Measurements from ENCODE around the gene PTGDR2. TPM values are rescaled to one million over a fixed set of nuclear protein-coding genes. Genes with fewer than 3 reads are reported as not detected.
A peak's percentile ranks its signal among the peaks of the same experiment; 100 is the strongest.

The PTGDR2 gene
- total RNA-seq, 3 donors from 2014 or later, result 0.23 to 0.45 (median 0.35) TPM

DNA sequence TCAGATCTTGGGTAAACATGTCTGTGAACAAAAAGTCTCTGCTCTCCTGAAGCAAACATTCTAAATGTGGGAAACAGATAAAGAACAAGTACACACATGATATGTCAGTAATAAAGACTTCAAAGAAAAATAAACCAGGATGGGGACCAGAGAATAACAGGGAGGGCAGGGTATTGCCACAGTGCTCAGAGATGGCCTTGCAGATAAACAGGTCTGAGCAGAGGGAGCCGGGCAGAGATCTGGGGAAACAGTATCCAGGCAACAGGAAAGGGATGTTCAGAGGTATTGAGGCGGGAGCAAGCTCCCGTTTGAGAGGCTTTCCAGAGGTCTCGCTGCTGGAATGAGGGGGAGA is 10.9 kb downstream of the PTGDR2 start:
- Mint-ChIP-seq H3K4me3 (peak overlapping the region; percentile 94), H3K36me3 (ENCODE audit: insufficient read depth) (peaks cover 35% of the 10 kb centered on the region), H3K4me1 (ENCODE audit: low read depth) (peaks cover 40% of the 10 kb centered on the region), H3K27me3 (ENCODE audit: low read depth) (no peaks in the 10 kb centered on the region), H3K9me3 (no peaks in the 10 kb centered on the region)
- ATAC-seq, result no peak
- DNase-seq, result no peak

DNA sequence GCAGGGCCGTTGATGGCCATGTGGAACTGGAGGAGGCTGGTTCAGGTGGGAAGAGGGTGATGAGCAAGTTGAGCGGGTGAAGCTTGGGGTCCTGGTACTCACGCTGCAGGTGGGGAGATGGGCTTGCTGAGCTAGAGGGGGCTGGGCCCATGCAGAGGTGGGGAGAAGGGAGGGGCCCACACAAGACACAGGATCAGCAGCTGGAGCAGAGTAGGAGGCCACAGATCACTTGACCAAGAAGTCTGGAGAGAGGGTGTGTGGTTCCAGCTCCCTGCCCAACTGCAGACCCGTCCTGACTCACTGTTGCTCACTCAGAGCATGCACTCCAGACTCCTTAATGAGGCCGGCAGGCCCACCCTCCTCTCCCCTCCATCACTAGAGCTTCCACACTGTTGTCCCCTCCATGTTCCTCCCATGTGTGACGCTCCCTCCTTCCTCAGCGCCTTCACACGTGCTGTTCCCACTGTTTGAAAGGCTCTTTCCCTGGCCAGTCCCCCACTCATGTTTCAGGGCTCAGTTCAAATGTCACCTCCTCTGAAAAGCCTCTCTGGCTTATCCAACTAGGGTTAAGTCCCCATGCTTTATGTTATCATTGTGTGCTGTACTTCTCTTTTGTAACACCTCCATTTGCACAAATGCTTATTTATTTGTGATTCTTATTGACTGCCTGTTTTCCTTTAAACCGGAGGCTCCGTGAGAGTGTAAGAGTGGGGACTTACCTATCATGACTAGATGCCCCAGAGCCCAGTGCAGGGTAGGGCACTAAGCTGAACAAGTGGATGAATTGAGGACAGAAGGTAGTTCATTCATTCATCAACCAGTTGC is 11.5 kb downstream of the PTGDR2 start:
- H3K27me3 Mint-ChIP-seq (ENCODE audit: low read depth), result no peaks in the 10 kb centered on the region
- no peak for ATAC-seq
- DNase-seq, result no peak
- H3K4me1 Mint-ChIP-seq (ENCODE audit: low read depth), result peaks cover 40% of the 10 kb centered on the region
- H3K36me3 Mint-ChIP-seq (ENCODE audit: insufficient read depth), result peaks cover 35% of the 10 kb centered on the region
- peak overlapping the region; percentile 94 for H3K4me3 Mint-ChIP-seq
- no peaks in the 10 kb centered on the region for H3K9me3 Mint-ChIP-seq

DNA sequence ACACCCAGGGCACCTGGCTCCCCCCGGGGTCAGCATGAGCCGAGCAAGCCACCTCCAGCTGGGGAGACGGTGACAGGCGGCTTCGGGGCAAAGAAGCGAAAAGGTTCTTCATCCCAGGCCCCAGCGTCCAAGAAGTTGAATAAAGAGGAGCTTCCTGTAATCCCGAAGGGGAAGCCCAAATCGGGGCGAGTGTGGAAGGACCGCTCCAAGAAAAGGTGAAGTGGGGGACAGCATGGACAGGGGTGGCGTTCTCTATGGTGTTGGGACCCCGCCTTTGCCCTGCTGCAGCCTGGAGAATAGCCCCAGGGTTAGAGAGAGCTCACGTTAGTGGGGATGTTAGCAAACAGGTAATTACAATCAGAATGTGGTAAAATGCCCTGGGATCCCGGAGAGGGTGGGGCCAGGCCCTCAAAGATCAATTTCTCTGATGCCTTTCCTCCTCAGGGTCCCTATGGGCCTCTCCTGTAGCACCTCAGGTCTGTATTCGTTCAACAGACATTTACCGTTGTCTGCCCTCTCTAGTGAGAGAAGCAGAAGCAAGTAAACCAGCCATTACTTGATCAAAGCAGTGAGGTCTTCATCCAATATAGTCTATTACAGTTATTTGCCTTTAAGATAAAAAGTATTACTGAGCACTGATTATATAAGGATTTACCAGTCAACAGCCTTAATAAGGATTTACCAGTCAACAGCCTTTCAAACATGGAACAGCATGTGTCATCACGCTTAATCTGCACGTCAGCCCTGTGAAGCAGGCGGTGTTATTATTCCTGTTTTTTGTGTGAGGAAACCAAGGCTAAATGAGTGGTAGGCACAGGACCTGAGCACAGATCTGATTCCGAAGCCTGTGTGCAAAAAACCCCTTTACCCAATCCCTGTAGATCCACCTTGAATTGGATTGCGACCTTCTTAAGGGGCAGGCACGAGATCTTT is 12.8 kb downstream of the PTGDR2 start:
- DNase-seq, result no peak

DNA sequence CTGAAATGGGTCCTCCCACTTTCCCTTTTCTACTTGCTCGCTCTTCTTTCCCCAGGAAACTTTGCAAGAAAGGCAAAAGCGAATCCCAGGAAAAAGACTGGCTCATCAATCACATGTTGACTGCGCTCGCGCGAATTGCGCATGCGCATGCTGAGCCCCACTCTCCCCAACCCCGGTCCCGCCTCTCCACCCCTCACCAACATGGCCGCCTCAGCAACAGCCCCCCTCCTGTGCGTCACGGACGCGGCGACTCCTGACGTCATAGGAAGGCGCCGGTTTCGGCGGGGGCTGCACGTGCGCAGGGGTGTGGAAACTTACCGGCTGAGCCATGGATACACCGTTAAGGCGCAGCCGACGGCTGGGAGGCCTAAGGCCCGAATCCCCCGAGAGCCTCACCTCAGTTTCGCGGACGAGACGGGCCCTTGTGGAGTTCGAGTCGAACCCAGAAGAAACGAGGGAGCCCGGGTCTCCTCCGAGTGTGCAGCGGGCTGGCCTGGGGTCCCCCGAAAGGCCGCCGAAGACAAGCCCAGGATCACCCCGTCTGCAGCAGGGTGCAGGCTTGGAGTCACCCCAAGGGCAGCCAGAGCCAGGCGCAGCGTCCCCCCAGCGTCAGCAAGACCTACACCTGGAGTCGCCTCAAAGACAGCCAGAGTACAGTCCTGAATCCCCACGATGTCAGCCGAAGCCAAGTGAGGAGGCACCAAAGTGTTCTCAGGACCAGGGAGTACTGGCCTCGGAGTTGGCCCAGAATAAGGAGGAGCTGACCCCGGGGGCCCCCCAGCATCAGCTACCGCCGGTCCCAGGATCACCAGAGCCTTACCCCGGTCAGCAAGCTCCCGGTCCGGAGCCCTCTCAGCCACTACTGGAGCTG is 13.7 kb downstream of the PTGDR2 start, which contains the start of gene CCDC86:
Gene CCDC86 (plus strand): TSS at position 317 of the 871 bp plus-strand sequence. CDS start 12 bp downstream, at position 329.
- DNase-seq, result peak; percentile 99
- H3K4me3 Mint-ChIP-seq, result peak within 1 kb of the TSS; percentile 94
- ATAC-seq, result peak; percentile 91 to 94
- H3K36me3 Mint-ChIP-seq (ENCODE audit: insufficient read depth), result peaks cover 22% of the 10 kb centered on the region
- H3K9me3 Mint-ChIP-seq, result no peaks in the 10 kb centered on the region
- H3K4me1 Mint-ChIP-seq (ENCODE audit: low read depth), result peaks cover 38% of the 10 kb centered on the region
- H3K27me3 Mint-ChIP-seq (ENCODE audit: low read depth), result no peaks in the 10 kb centered on the region

More for the DNA sequence above, 12.8 kb downstream of the PTGDR2 start:
- H3K4me3 Mint-ChIP-seq, result peak overlapping the region; percentile 94
- H3K36me3 Mint-ChIP-seq (ENCODE audit: insufficient read depth), result peaks cover 28% of the 10 kb centered on the region
- H3K9me3 Mint-ChIP-seq, result no peaks in the 10 kb centered on the region
- H3K27me3 Mint-ChIP-seq (ENCODE audit: low read depth), result no peaks in the 10 kb centered on the region
- no peak for ATAC-seq
- H3K4me1 Mint-ChIP-seq (ENCODE audit: low read depth), result peaks cover 38% of the 10 kb centered on the region

DNA sequence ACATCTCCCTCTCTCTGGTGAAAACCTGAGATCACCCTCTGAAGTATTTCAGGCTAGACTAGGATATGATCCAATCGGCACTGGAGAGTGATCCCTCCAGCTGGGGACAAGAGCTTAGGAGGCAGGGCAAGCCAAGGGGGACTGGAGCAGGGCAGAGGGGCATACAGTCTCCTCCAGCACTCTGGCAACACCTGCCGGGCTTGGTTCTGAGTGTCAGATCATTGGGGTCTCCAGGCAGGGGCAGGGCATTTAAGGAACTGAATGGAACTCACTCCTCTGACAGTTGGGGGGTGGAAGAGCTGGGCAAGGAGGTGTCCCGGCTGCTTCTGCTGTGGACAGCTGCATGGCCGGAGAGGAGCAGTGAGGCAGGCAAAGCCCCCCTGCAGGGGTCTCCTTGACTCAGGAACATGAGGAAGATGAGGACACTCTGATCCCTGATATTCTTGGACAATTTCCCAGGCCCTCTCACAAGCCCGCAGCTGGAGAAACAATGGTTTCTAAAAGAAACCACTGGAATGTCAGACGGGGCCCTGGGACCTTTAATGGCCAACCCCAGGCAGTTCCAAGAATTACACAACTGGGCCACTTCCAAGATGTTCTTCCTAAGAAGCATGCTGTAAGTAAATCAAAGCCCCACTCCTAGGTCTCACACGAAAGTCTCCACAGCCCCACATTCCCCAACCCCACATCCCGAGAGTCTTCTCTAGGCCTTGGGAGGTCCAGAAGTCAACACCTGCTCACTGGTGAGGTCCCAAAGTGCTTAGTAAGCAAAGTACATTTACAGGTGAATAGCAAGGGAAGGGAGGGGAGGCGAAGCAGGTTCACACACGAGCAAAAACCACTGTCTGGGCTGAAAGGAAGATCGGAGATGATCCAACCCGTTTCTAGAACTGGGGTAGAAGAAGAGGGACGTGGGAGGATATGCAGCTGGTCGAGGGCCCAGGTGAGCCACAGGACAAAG is 15.0 kb downstream of the PTGDR2 start:
- Mint-ChIP-seq H3K27me3 (ENCODE audit: low read depth) (no peaks in the 10 kb centered on the region), H3K4me3 (peak overlapping the region; percentile 94), H3K9me3 (no peaks in the 10 kb centered on the region), H3K36me3 (ENCODE audit: insufficient read depth) (peaks cover 21% of the 10 kb centered on the region), H3K4me1 (ENCODE audit: low read depth) (peaks cover 38% of the 10 kb centered on the region)
- ATAC-seq (no peak), DNase-seq (no peak)

DNA sequence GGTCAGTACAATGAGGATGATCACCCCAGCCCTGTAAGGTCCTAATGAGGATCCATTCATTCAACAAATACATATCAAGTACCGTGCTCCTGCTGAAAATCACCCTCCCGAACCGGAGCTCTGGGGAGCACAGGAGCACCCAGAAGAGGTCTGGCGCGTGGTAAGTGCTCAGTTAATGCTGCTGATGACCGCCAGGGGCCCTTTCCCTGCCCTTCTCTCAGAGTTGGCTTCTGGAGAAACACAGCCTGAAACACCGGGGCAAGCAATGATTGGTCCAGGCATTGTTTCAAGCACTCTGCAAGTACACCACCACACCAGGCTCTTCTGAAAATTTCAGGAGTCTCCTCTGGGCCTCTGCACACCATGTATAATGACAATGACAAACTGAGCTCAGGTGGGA is 17.6 kb downstream of the PTGDR2 start:
- H3K36me3 Mint-ChIP-seq (ENCODE audit: insufficient read depth), result no peaks in the 10 kb centered on the region
- no peaks in the 10 kb centered on the region for H3K9me3 Mint-ChIP-seq
- ATAC-seq, result no peak
- H3K27me3 Mint-ChIP-seq (ENCODE audit: low read depth), result no peaks in the 10 kb centered on the region
- H3K4me1 Mint-ChIP-seq (ENCODE audit: low read depth), result peaks cover 14% of the 10 kb centered on the region
- H3K4me3 Mint-ChIP-seq, result no peak overlapping the region
- no peak for DNase-seq

DNA sequence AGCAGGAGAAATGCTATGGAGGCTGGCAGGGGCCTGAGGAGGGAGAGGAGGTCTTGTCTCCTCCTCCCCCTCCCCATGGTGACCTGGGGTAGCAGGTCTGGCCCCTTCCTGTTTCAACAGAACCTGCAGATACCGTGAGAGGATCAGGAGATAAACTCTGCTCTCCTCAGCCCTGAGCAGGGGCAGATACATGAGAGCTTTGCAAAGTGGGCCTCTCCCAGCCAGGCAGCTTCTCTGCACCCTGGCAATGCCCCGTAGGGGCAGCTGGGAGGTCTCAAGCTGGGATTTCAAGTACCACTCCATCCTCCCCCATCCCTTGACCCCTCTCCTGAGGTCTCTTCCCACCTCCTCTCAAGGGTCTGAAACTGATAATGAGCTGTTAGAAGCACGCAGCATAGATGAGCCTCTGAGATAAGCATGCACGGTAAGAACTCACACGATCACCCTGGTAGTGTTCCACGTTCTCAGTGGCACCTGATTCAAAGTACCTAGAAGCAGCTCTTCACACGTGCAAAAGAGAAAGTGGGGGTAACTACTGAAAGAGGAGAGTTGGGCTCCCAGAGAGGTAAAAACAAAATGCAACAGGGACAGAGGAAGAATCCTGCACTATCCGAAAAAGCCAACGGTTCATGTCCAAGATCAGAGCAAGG is 18.8 kb downstream of the PTGDR2 start:
- Mint-ChIP-seq H3K4me1 (ENCODE audit: low read depth) (peaks cover 12% of the 10 kb centered on the region), H3K36me3 (ENCODE audit: insufficient read depth) (no peaks in the 10 kb centered on the region), H3K27me3 (ENCODE audit: low read depth) (no peaks in the 10 kb centered on the region), H3K4me3 (no peak overlapping the region), H3K9me3 (no peaks in the 10 kb centered on the region)
- ATAC-seq (no peak), DNase-seq (no peak)

DNA sequence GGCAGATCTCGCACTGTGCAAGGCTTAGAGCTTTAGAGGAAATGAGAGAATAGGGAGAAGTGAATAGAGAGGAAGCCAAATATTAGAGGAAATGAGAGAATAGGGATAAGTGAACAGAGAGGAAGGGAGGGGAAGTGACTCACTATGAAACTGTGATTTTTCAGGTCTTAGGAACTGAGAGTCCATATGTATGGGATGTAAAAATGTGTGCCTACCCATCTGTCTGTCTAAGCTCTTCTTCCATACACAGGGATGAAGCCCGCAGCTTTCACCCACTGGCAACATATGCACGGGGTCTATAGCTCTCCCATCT is 20.3 kb downstream of the PTGDR2 start:
- ATAC-seq (no peak), DNase-seq (no peak)
- H3K9me3 Mint-ChIP-seq, result no peaks in the 10 kb centered on the region
- H3K36me3 Mint-ChIP-seq (ENCODE audit: insufficient read depth), result no peaks in the 10 kb centered on the region
- H3K27me3 Mint-ChIP-seq (ENCODE audit: low read depth), result no peaks in the 10 kb centered on the region
- H3K4me3 Mint-ChIP-seq, result no peak overlapping the region
- H3K4me1 Mint-ChIP-seq (ENCODE audit: low read depth), result peaks cover 2% of the 10 kb centered on the region

DNA sequence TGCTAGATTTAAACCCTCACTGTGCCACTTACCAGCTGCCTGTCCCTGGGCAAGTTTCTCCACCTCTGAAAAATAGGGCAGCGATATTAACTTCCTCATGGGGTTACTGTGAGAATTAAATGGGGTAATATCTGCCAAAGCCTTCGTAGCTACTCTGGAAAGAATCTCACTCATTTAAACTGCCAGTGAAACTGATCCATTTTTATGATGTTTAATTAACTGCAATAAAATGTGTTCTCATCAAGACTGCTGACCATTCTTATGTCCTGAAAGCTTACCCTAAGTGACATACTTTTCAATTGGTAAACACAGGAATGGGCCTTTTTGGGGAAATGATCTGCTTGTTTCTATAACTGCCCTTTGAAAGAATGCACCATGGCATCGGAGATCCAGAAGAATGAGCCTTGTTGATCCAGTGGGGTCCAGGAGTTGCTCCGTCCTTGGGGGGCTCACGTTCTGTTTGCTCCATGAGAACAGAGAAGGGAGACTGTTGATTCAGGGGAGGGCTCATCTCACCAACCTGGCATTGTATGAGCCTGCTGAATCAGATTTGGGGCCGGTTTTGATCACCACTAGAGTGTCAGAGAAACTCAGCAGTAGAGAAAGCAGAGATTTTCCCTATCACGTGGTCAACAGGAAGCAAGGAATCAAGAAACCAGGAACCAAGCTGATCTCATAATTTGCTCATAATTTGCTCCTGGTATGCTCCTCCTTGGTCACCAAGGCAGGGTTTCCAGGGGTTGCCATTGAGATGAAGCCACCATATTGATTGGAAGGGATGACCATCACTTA is 20.8 kb downstream of the PTGDR2 start:
- Mint-ChIP-seq H3K4me1 (ENCODE audit: low read depth) (no peaks in the 10 kb centered on the region), H3K4me3 (no peak overlapping the region)
- no peak for DNase-seq

DNA sequence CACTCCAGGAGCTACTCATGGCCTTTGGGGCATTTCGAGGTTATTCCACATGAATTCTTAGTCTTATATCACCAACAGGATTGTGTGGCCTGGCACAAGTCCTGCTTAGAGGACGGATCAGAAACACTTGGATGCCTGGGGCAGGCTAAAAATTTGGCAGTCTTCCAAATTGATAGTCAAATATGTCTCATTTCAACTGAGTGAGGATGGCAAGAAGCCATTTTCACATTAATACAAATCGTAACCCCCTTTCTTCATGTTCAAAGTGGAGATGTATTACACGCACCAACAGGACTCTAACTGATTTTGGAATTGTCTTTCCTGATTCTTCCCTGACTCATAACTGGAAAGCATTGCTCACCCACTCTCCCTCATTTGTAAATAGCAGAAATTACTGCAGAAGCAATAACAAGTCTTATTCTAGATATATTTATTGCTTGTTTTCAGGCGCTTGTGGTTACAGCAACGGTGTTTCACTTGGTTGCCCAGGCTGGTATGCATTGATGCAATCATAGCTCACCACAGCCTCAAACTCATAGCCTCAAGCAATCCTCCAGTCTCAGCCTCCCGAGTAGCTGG is 24.2 kb downstream of the PTGDR2 start:
- Mint-ChIP-seq H3K4me1 (ENCODE audit: low read depth) (no peaks in the 10 kb centered on the region), H3K27me3 (ENCODE audit: low read depth) (peaks cover 3% of the 10 kb centered on the region), H3K9me3 (no peaks in the 10 kb centered on the region), H3K4me3 (no peak overlapping the region), H3K36me3 (ENCODE audit: insufficient read depth) (no peaks in the 10 kb centered on the region)
- no peak for DNase-seq
- no peak for ATAC-seq

More for the DNA sequence above, 20.8 kb downstream of the PTGDR2 start:
- no peak for ATAC-seq
- Mint-ChIP-seq H3K27me3 (ENCODE audit: low read depth) (no peaks in the 10 kb centered on the region), H3K9me3 (no peaks in the 10 kb centered on the region), H3K36me3 (ENCODE audit: insufficient read depth) (no peaks in the 10 kb centered on the region)

DNA sequence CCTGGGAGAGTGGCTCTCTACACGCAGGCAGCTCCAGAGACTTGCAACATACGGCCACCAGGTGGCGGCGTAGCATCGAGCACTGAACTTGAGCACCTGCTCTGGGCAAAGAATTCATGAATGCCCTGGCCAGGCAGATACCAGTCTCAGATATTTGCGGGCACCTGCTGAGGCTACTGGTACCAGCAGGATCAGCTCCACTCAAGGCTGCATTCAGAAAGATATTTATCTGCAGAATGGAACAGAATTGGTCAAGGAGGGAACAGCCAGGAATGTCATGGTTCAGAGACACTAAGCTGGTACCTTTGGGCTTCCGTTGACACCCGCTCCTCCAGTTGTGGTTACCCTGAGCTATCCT is 24.6 kb downstream of the PTGDR2 start:
- DNase-seq (peak; percentile 77), ATAC-seq (peak; percentile 89 to 92)
- no peaks in the 10 kb centered on the region for H3K4me1 Mint-ChIP-seq (ENCODE audit: low read depth)
- no peak overlapping the region for H3K4me3 Mint-ChIP-seq
- peaks cover 3% of the 10 kb centered on the region for H3K27me3 Mint-ChIP-seq (ENCODE audit: low read depth)
- no peaks in the 10 kb centered on the region for H3K36me3 Mint-ChIP-seq (ENCODE audit: insufficient read depth)
- no peaks in the 10 kb centered on the region for H3K9me3 Mint-ChIP-seq
